Pancreas (tissue), 10 donors: Measurements from ENCODE around the gene RRM2. TPM values are rescaled to one million over a fixed set of nuclear protein-coding genes. Genes with fewer than 3 reads are reported as not detected.
A peak's percentile ranks its signal among the peaks of the same experiment; 100 is the strongest.

ENCODE experiments used
- ATAC-seq, 4 donors: fragments of 200-7000 bp; cut with Tn5 transposase; one replicate each; pipeline versions ENCODE4 v1.8.0 to v1.9.1; 2020; ENCODE audit warnings: mild to moderate bottlenecking in 4 of 4, moderate library complexity in 4 of 4
- DNase-seq, 6 donors: peaks; one replicate each; pipeline ENCODE4 v3.0.0-alpha.2; 2020
- FAIRE-seq: peaks from 2 replicates; lab custom pipeline; 2012; peaks lifted over from hg19 to GRCh38; lab: Jason Lieb, UNC
- H3K27ac ChIP-seq, 4 donors: fragments of 200-600 bp; sonication (generic); 1 replicate in 3 of 4; 2 replicates in 1 of 4; pipeline versions ENCODE4 v1.5.0 to v1.8.0; 2020
- H3K27me3 ChIP-seq, 4 donors: fragments of 200-600 bp; one replicate each; pipeline ENCODE4 v1.8.0; 2021
- H3K36me3 ChIP-seq, 3 donors: fragments of 200-600 bp; sonication (generic) in 1 of 3; one replicate each; pipeline versions ENCODE4 v1.5.0 to v1.8.0; 2020 to 2021
- H3K4me1 ChIP-seq, 3 donors: fragments of 200-600 bp; one replicate each; pipeline ENCODE4 v1.8.0; 2021
- H3K4me3 ChIP-seq, 4 donors: fragments of 200-600 bp; sonication (generic) in 2 of 4; one replicate each; pipeline versions ENCODE4 v1.5.0 to v1.8.0; 2020 to 2021
- H3K9me3 ChIP-seq, 4 donors: fragments of 200-600 bp; one replicate each; pipeline ENCODE4 v1.8.0; 2021
- WGBS, 2 donors: extraction: QIAGEN DNeasy Blood & Tissue Kit; methylation state at CpG; one replicate each; pipeline ENCODE4 v1.1.7; 2013; 5-methylcytosine and 5-hydroxymethylcytosine counted together
- intact Hi-C, 3 donors: fragments of 100-400 bp; cut with DNase I; formaldehyde crosslinking; loops; one replicate each; pipeline versions ENCODE4 v1.11.1 to v1.14.2; 2022
- polyA plus RNA-seq, 2 donors: library from polyadenylated mRNA; stranded (reverse); fragments of 200-250 nt; gene quantifications; one replicate each; pipeline ENCODE4 v1.2.3, GENCODE V29; 2013
- total RNA-seq, 6 donors: library from RNA; stranded (reverse); fragmentation: NEBNext Ultra II Directional in 4 of 6; extraction: Animal tissue kit (Norgen Biotek cat#: 25700) in 4 of 6; gene quantifications; one replicate each; pipeline versions ENCODE4 v1.2.1 to v1.2.4, GENCODE V29; 2021 to 2023
- TF ChIP-seq, protein P1 (sequence below), 4 donors: fragments of 200-600 bp; sonication (generic) in 3 of 4; IDR thresholded peaks; one replicate each; pipeline versions ENCODE4 v1.5.0 to v1.8.0; 2021; ENCODE audit warnings: antibody characterized with exemption in 4 of 4
- donor health status: healthy with polysubstance abuse.
- donor health status: DM: no; HTN: no; CAD: no; lungs with moderate emphysema.
- donor health status: DM: no; HTN: no; CAD: no.
- donor health status: control.
- donor health status: control.
- donor health status: Bipolar disorder and iron deficiency.
- donor health status: DM: yes; HTN: yes; CAD: no.
- donor health status: DM: no; HTN: no; CAD: no.
- donor health status: DM: no; HTN: no; CAD: no.
- donor health status: DM: yes; HTN: yes; CAD: no.

The RRM2 gene
- total and polyA plus RNA-seq, 8 donors, result 0.16 to 3.0 (median 1.3) TPM

DNA sequence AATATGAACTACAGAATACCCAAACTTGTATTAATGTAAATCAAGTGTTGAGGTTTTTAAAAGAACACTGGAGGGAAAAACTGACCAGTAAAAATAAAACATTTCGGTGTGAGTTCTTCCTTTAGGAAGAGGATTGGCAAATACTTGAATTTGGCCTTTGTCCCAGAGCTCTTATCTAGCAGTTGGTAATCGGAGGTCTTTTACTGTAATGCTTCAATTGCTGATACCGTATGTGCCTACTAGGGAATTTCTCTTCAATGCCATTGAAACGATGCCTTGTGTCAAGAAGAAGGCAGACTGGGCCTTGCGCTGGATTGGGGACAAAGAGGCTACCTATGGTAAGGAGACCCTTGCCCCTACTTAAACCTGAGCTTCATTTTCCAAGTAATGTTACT is 4.1 kb downstream of the RRM2 start:
- DNase-seq, result peak in 2 of 6 donors; percentile 30 to 31
- Histone ChIP-seq H3K27me3 (no peaks in the 10 kb centered on the region), H3K4me1 (peaks cover 10 to 17% (median 10%) of the 10 kb centered on the region in 3 donors), H3K36me3 (no peaks in the 10 kb centered on the region), H3K27ac (no peak overlapping the region), H3K4me3 (no peak overlapping the region), H3K9me3 (no peaks in the 10 kb centered on the region)
- ATAC-seq, result peak in 2 of 4 donors; percentile 29 to 52
- no peak for FAIRE-seq
- TF ChIP-seq, protein P1, sequence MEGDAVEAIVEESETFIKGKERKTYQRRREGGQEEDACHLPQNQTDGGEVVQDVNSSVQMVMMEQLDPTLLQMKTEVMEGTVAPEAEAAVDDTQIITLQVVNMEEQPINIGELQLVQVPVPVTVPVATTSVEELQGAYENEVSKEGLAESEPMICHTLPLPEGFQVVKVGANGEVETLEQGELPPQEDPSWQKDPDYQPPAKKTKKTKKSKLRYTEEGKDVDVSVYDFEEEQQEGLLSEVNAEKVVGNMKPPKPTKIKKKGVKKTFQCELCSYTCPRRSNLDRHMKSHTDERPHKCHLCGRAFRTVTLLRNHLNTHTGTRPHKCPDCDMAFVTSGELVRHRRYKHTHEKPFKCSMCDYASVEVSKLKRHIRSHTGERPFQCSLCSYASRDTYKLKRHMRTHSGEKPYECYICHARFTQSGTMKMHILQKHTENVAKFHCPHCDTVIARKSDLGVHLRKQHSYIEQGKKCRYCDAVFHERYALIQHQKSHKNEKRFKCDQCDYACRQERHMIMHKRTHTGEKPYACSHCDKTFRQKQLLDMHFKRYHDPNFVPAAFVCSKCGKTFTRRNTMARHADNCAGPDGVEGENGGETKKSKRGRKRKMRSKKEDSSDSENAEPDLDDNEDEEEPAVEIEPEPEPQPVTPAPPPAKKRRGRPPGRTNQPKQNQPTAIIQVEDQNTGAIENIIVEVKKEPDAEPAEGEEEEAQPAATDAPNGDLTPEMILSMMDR (IDR thresholded peaks at IDR 0.05), result no peak
- WGBS, 2 donors, result 11% methylated on average over 5 of the region's 5 CpGs
- intact Hi-C loops, result loop anchor here in 1 of 3 donors (10.0 kb wide), 1 partner anchor 548 kb away; no protein-coding TSS in a partner anchor

DNA sequence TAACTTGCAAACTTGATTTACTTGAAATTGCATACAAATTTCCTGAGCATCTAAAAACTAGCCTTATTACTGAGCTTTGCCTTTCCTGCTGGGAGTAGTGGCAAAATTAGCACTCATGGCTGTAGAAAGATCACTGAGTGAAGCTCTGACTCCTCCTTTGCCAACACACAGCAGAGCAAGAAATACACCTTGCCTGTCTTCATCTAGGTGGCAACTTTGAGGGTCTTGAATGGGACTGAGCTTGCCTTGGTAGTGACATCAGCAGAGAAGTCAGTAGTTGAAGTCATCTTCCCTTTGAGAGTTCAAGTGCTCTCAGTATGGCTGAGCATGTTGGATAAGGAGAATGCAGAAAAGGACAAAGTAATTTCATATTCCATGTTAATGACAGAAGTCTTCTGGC is 5.9 kb downstream of the RRM2 start:
- ATAC-seq (no peak), DNase-seq (no peak), FAIRE-seq (no peak)
- Histone ChIP-seq H3K4me3 (no peak overlapping the region), H3K9me3 (no peaks in the 10 kb centered on the region), H3K36me3 (no peaks in the 10 kb centered on the region), H3K27me3 (no peaks in the 10 kb centered on the region), H3K4me1 (peaks cover 4 to 5% (median 4%) of the 10 kb centered on the region in 3 donors), H3K27ac (no peak overlapping the region)
- intact Hi-C loops, result loop anchor here in 1 of 3 donors (10.0 kb wide), 1 partner anchor 546 kb away; no protein-coding TSS in a partner anchor
- TF ChIP-seq, protein P1 (IDR thresholded peaks at IDR 0.05), result no peak

DNA sequence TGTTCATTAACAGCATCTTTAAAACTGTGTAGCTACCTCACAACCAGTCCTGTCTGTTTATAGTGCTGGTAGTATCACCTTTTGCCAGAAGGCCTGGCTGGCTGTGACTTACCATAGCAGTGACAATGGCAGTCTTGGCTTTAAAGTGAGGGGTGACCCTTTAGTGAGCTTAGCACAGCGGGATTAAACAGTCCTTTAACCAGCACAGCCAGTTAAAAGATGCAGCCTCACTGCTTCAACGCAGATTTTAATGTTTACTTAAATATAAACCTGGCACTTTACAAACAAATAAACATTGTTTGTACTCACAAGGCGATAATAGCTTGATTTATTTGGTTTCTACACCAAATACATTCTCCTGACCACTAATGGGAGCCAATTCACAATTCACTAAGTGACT is 7.0 kb downstream of the RRM2 start:
- DNase-seq (no peak), ATAC-seq (no peak), FAIRE-seq (no peak)
- TF ChIP-seq, protein P1 (IDR thresholded peaks at IDR 0.05), result no peak
- Histone ChIP-seq H3K27me3 (no peaks in the 10 kb centered on the region), H3K36me3 (no peaks in the 10 kb centered on the region), H3K27ac (no peak overlapping the region), H3K4me1 (peaks cover 4 to 5% (median 4%) of the 10 kb centered on the region in 3 donors), H3K9me3 (no peaks in the 10 kb centered on the region), H3K4me3 (no peak overlapping the region)
- intact Hi-C loops, result loop anchor here in 1 of 3 donors (10.0 kb wide), 1 partner anchor 545 kb away; no protein-coding TSS in a partner anchor
- 57 to 59% methylated on average over 3 of the region's 3 CpGs for WGBS, 2 donors

DNA sequence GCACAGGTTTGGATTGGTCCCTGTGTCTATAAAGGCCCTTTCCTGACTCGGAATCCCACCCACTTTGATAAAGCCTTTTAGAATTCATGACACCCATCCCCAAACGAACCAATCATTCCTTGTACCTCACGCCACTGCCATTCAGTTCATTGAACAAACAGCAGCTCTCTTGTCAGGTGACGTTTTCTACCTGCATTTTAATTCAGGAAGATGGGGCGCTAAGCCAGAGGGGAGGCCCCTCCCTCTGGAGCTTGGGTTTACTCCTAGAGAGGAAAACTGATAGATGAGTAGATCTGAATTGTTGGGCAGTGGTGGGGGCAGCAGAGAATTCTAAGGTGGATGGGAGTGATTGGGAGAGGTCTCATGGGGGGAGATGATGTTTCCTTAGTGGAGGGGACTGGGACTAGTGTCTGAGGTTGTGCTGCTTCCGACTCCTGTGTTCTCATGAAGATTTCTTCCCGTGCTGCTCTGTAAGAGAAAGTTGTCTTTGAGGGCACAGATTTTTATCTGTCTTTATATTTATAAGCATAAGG is 9.6 kb downstream of the RRM2 start:
- no peak overlapping the region for H3K27ac ChIP-seq
- intact Hi-C loops, result loop anchor here in 1 of 3 donors (10.0 kb wide), 1 partner anchor 293 kb away; no protein-coding TSS in a partner anchor
- ATAC-seq, result no peak

More for the DNA sequence above, 9.6 kb downstream of the RRM2 start:
- Histone ChIP-seq H3K9me3 (no peaks in the 10 kb centered on the region), H3K36me3 (no peaks in the 10 kb centered on the region), H3K4me3 (no peak overlapping the region), H3K4me1 (peaks cover 0 to 2% (median under 1%) of the 10 kb centered on the region in 3 donors), H3K27me3 (no peaks in the 10 kb centered on the region)
- TF ChIP-seq, protein P1 (IDR thresholded peaks at IDR 0.05), result no peak
- DNase-seq (peak in 1 of 6 donors; percentile 21), FAIRE-seq (no peak)
- 86 to 87% methylated on average over 7 of the region's 7 CpGs for WGBS, 2 donors
